ENCODE measurements around the gene MINDY2. TPM values are rescaled to one million over a fixed set of nuclear protein-coding genes. Genes with fewer than 3 reads are reported as not detected.

Gene MINDY2
- total RNA-seq, 1 donor from 2014 or later, result 14.2 TPM

Other genes starting within 250 kb of the MINDY2 start
- 287 TPM for gene ADAM10, start 21.6 kb upstream of the MINDY2 start, total RNA-seq (ENCODE audit: unreplicated experiment)
- gene SLTM, start 162.4 kb downstream of the MINDY2 start, total RNA-seq (ENCODE audit: unreplicated experiment), result 71.9 TPM
- gene RNF111, start 216.4 kb downstream of the MINDY2 start, total RNA-seq (ENCODE audit: unreplicated experiment), result 53.4 TPM